Muscle layer of colon (tissue), 2 donors: ENCODE data around the gene COMMD6.

Source experiments
- H3K27ac ChIP-seq: one replicate; pipeline ENCODE4 v1.7.0; 2013; ENCODE audit warnings: low read depth, mild to moderate bottlenecking, low read length, moderate library complexity
- H3K27me3 ChIP-seq, 2 donors: one replicate each; pipeline ENCODE4 v1.7.0; 2013; ENCODE audit warnings: low read length in 2 of 2, mild to moderate bottlenecking in 2 of 2; ENCODE audit not compliant: insufficient read depth in 2 of 2, control insufficient read depth in 1 of 2
- H3K36me3 ChIP-seq: one replicate; pipeline ENCODE4 v1.7.0; 2013; ENCODE audit warnings: mild to moderate bottlenecking, low read length; ENCODE audit not compliant: insufficient read depth
- H3K4me1 ChIP-seq: one replicate; pipeline ENCODE4 v1.7.0; 2013; ENCODE audit warnings: mild to moderate bottlenecking, low read length; ENCODE audit not compliant: insufficient read depth
- H3K4me3 ChIP-seq, 2 donors: one replicate each; pipeline ENCODE4 v1.7.0; 2013; ENCODE audit warnings: low read length in 2 of 2, low read depth in 1 of 2, mild to moderate bottlenecking in 1 of 2, moderate library complexity in 1 of 2
- H3K9ac ChIP-seq: one replicate; pipeline ENCODE4 v1.7.0; 2013; ENCODE audit warnings: low read length
- H3K9me3 ChIP-seq: one replicate; pipeline ENCODE4 v1.7.0; 2013; ENCODE audit warnings: mild to moderate bottlenecking, low read length
- donor health status: abdominal sarcoma.
- donor health status: Adenocarcinoma of cecum.

Gene COMMD6

GRCh38 chr13:75494491-75494890, 43.1 kb downstream of the COMMD6 start:
- no peak overlapping the region for H3K4me3 ChIP-seq
- no peak overlapping the region for H3K27ac ChIP-seq
- no peaks in the 10 kb centered on the region for H3K36me3 ChIP-seq
- H3K27me3 ChIP-seq, result no peaks in the 10 kb centered on the region
- no peaks in the 10 kb centered on the region for H3K4me1 ChIP-seq
- no peaks in the 10 kb centered on the region for H3K9me3 ChIP-seq
- no peak overlapping the region for H3K9ac ChIP-seq

DNA sequence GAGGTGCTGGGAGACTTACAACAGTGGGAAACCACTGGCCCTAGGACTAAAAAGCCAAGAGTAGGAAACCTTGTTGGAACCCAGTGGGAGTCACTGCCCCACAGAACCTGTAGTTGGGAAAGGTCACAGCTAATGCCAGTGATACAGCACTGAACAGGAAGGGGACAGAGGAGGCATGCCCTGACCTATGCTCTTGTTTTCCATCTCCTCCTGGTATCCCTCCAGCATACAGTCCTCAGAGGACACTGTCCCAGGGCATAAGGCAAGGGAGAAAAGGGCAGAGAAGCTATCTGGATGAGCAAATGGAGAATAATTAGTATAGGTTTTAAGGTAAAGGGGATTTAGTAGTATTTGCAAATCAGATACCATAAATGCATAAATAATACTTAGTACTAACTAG, 44.5 kb downstream of the COMMD6 start:
- Histone ChIP-seq H3K36me3 (no peaks in the 10 kb centered on the region), H3K4me3 (no peak overlapping the region), H3K27ac (no peak overlapping the region), H3K9me3 (no peaks in the 10 kb centered on the region), H3K4me1 (no peaks in the 10 kb centered on the region), H3K27me3 (no peaks in the 10 kb centered on the region), H3K9ac (no peak overlapping the region)

GRCh38 chr13:75492389-75492788, 45.3 kb downstream of the COMMD6 start:
- Histone ChIP-seq H3K27me3 (no peaks in the 10 kb centered on the region), H3K4me3 (no peak overlapping the region), H3K4me1 (no peaks in the 10 kb centered on the region), H3K27ac (no peak overlapping the region), H3K9ac (no peak overlapping the region), H3K9me3 (no peaks in the 10 kb centered on the region), H3K36me3 (no peaks in the 10 kb centered on the region)

GRCh38 chr13:75491376-75491775, 46.3 kb downstream of the COMMD6 start:
- Histone ChIP-seq H3K36me3 (no peaks in the 10 kb centered on the region), H3K9ac (no peak overlapping the region), H3K27ac (no peak overlapping the region), H3K4me3 (no peak overlapping the region), H3K4me1 (no peaks in the 10 kb centered on the region), H3K9me3 (no peaks in the 10 kb centered on the region), H3K27me3 (no peaks in the 10 kb centered on the region)

DNA sequence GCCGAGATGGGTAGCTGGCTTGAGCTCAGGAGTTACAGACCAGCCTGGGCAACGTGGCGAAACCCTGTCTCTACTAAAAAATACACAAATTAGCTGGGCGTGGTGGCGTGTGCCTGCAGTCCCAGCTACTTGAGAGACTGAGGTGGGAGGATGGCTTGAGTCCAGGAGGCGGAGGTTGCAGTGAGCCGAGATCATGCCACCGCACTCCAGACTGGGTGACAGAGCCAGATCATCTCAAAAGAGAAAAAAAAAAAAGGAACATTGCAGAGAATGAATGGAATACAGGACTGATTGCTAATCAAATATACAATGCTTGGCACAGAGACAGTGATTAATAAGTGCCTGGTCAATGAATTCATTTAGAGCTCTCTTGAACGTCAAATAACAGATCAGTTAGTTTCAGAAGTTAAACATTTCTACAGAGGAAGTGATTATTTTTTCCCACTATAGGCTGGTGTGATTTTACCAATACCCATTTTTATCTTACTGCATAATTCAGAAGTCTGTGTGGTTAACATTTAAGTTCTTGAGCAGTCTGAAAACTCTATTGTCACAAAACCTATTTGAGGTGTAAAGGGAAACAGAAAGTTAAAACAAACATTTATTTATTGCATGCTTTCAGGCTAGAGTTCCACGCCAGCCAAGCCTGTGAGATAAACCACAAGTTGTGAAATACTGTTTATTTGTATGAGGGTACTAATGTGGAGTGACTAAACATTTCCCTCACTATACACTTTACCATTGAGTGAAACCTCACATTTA, 48.0 kb downstream of the COMMD6 start:
- Histone ChIP-seq H3K27ac (no peak overlapping the region), H3K27me3 (no peaks in the 10 kb centered on the region), H3K36me3 (no peaks in the 10 kb centered on the region), H3K4me1 (no peaks in the 10 kb centered on the region), H3K9me3 (no peaks in the 10 kb centered on the region), H3K4me3 (no peak overlapping the region), H3K9ac (no peak overlapping the region)

GRCh38 chr13:75486146-75487062, 51.2 kb downstream of the COMMD6 start:
- H3K9ac ChIP-seq, result no peak overlapping the region
- H3K27me3 ChIP-seq, result no peaks in the 10 kb centered on the region
- H3K9me3 ChIP-seq, result no peaks in the 10 kb centered on the region
- no peak overlapping the region for H3K27ac ChIP-seq
- H3K36me3 ChIP-seq, result no peaks in the 10 kb centered on the region
- H3K4me3 ChIP-seq, result no peak overlapping the region
- no peaks in the 10 kb centered on the region for H3K4me1 ChIP-seq

DNA sequence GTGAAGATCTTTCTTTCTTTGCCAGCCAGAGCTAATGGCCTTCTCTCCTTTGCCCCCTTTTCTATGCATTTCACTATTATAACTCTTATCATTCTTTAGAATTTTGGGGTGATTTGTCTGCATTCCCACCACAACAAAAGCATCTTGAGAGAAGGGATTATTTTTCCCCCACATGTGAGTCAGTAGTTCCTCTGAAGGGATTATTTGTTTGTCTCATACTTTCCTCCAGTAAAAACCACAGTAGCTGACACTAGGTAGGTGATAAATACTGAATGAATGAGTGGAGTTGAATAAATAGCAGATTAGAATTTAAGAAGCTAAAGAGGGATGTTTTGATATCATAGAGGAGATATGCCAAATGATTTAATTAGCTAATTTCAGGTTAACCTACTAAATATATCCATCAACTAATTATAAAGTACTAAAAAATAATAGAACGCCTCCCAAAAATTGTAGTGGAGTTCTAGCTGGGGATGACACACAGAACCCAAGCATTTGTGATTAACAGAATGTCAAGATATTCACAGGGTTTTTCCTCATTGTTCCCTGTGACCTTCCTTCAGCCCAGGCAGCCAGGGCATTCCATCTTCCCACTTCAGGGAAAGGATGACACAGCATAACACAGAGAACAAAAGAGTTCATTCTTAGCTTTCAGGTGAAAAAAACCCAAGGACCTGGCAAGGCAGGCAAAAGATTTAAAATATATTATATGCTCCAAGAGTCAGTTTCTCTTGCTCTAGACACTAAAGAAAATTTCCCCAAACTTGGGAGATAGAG, 52.2 kb downstream of the COMMD6 start:
- no peaks in the 10 kb centered on the region for H3K9me3 ChIP-seq
- H3K36me3 ChIP-seq, result no peaks in the 10 kb centered on the region
- H3K27me3 ChIP-seq, result no peaks in the 10 kb centered on the region
- H3K27ac ChIP-seq, result no peak overlapping the region
- no peak overlapping the region for H3K4me3 ChIP-seq
- H3K4me1 ChIP-seq, result no peaks in the 10 kb centered on the region
- H3K9ac ChIP-seq, result no peak overlapping the region

DNA sequence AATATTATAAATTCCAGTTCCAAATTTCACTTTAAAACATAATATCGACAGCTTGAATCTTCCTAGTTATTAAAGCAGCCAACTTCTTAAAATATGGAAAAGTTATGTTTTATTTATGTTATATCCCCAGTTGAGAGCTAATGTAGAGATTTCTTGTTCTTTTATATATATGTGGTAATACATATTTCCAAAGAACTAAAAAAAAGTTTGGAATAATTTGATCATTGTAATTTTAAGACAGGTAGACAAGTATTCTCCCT, 54.9 kb downstream of the COMMD6 start:
- Histone ChIP-seq H3K36me3 (no peaks in the 10 kb centered on the region), H3K4me1 (no peaks in the 10 kb centered on the region), H3K27ac (peak overlapping the region; percentile 69), H3K9me3 (no peaks in the 10 kb centered on the region), H3K27me3 (no peaks in the 10 kb centered on the region), H3K4me3 (peak overlapping the region; percentile 70 to 73), H3K9ac (peak overlapping the region; percentile 9)

GRCh38 chr13:75482070-75482819, 55.4 kb downstream of the COMMD6 start, which contains the start of gene TBC1D4:
TBC1D4 (minus strand) TSS chr13:75482169; CDS start chr13:75481767, 402 bp downstream.
- H3K9me3 ChIP-seq, result no peaks in the 10 kb centered on the region
- no peaks in the 10 kb centered on the region for H3K27me3 ChIP-seq
- H3K9ac ChIP-seq, result peak within 1 kb of the TSS; percentile 9
- peak within 1 kb of the TSS; percentile 70 to 73 for H3K4me3 ChIP-seq
- peak within 1 kb of the TSS; percentile 69 for H3K27ac ChIP-seq
- H3K36me3 ChIP-seq, result no peaks in the 10 kb centered on the region
- no peaks in the 10 kb centered on the region for H3K4me1 ChIP-seq

DNA sequence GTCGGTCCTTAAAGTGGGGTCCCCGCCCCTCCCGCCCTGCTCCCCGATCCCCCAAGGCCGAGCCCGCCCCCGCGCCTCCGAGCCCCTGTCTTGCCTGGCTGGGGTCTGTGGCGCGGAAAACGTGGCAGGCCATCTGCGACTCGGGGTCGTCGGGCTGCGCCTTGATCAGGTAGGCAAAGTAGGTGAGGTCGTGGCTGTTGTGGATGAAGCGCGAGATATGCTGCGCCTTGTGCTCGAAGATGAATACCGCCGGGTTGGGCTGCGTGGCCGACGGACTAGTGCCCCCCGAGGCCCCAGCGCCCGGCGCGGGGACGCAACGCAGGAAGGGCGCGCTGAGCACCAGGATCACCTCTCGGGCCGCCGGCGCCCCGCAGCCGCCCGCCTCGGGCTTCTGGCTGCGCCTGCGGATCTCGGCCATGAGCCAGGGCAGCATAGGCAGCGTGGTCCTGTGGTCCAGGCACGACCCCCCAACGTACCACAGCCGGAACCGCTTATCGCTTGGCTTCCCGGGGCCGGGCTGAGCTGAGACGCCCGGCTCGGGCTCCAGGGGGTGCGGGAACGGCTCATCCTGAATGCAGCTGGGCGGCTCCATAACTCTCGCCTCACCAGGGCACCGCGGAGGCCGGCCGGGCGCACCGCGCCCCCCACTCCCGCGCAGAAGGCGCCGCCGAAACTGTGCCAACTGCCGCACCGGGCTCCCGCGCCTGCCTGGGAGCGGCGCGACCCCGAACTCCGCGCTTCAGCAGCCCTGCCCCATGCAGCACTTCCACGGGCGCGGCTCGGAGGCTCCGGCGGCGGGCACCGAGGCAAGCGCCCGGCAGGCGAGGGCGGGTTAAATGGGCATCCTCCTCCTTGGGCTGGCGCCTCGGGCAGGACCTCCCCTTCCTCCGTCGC, 56.2 kb downstream of the COMMD6 start:
- no peaks in the 10 kb centered on the region for H3K27me3 ChIP-seq
- no peaks in the 10 kb centered on the region for H3K36me3 ChIP-seq
- no peaks in the 10 kb centered on the region for H3K9me3 ChIP-seq
- H3K27ac ChIP-seq, result peak overlapping the region; percentile 69
- H3K4me1 ChIP-seq, result no peaks in the 10 kb centered on the region
- no peak overlapping the region for H3K9ac ChIP-seq
- peak overlapping the region; percentile 70 to 73 for H3K4me3 ChIP-seq
